HG03196 (cell line): ENCODE data around the gene CEP55.

Experiments
- ATAC-seq: cut with Tn5 transposase; IDR thresholded peaks from one replicate; pipeline ENCODE4 v1.9.1; 2021; ENCODE audit not compliant: unreplicated experiment

CEP55 gene

GRCh38 chr10:93468461-93469213 is 27.8 kb upstream of the CEP55 start:
- ATAC-seq, result no peak

- ATAC-seq, result no peak
Measured at GRCh38 chr10:93469454-93469853, 27.0 kb upstream of the CEP55 start.

- no peak for ATAC-seq
Measured at GRCh38 chr10:93471110-93471651, 25.2 kb upstream of the CEP55 start.

DNA sequence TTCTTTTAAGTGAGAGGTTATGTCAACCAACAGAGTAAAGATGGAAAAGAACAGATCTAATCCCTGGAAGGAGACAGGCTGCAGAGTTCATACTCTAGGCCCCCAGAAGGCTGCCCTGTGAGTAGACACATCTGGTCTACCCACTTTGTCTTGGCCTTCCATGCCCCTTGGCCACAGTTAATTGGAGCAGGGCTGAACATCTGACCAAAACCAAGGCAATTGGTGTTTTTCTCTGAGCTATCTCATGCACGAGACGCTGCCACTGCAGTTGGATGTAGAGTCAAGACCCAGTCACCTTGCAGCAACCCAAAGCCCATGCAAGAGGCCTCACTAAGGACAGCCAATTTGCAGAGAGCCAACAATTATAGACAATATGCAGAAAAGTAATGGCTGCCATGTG is 23.3 kb upstream of the CEP55 start:
- no peak for ATAC-seq

GRCh38 chr10:93473804-93474472 is 22.5 kb upstream of the CEP55 start:
- ATAC-seq, result no peak

DNA sequence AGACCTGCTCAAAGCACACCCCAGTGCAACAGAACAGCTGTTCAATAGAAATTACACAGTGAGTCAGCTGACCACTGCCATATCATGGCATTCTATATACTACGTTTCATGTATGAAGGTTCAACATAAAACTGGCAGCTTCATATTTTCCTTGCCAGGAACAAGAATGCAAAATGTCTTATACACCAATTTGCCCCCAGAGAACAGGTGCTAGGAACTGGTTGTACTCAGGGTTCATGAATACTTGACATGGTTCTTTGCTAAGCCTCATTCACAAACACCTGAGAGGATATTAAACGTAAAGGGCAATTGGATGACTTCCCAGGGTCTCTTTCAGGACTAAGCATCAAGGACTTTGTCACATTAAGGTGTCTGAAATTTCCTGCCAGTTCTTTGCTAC is 21.2 kb upstream of the CEP55 start:
- ATAC-seq, result no peak

- ATAC-seq, result no peak
Measured at GRCh38 chr10:93475871-93476270, 20.5 kb upstream of the CEP55 start.

- ATAC-seq, result no peak
Measured at GRCh38 chr10:93476756-93477155, 19.7 kb upstream of the CEP55 start.

- ATAC-seq, result no peak
Measured at GRCh38 chr10:93478873-93479272, 17.5 kb upstream of the CEP55 start.

- ATAC-seq, result no peak
Measured at GRCh38 chr10:93481637-93482144, 14.7 kb upstream of the CEP55 start.

DNA sequence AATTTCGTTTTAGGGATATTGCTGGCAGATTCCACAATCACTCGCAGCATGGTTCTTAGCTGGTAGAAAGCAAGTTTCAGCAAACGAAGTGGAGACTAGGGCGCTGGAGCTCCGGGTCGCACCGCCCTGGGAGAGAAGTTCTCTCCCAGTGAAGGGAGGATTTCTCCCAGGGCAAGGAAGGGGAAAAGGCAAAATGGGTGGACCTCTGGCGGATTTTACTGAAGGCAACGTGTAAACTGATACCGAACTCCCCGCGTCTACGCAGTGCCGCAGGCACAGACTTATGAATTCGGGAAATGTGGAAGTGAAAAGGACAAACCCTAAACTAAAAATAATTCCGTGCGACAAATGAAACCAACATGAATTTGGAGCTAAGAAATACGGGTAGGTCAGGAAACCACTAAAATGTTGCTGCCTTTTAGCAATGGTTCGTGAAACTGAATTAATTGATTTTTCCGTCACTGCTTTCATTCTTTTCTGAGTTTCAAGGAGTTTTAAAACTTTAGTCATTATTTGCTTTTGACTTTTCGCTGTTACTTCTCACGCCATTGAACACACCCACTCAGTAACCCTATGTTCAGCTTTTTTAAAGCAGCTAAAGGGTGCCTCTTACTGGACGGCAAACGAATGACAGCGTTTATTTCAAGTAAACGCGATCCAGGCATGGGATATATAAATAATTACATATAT is 14.1 kb upstream of the CEP55 start, which contains the start of gene MYOF:
Gene MYOF, minus strand, starts transcription at position 190 of the 690 bp plus-strand sequence. Its CDS starts 140 bp downstream, at position 50.
- peak; percentile 66 for ATAC-seq

- ATAC-seq, result no peak
Measured at GRCh38 chr10:93485690-93486089, 10.7 kb upstream of the CEP55 start.

DNA sequence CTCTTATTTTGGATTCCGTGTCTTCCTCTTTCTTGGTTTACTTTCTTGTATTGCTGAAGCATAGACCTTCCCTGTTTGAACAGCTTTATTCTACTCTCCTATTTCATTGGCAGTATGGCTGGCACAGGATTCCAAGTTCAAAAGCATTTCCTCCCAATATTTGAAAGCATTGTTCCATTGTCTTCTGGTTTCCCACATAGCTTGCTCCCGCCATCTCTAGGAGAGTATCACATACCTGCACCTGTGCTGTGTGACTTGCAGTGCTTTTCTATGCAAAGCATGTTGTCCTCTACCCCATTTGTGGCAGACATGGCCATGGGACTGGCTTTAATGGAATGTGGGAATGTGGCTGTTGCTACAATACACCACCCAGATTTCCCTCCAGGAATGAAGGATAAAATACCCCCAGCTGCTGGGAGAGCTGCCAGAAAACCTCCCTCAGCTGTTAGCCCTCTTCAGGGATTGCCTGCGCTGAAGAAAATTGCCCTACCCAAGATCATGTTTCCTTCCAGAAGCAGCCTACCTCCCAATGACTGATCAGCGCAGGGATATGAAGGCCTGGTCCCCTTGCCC is 7.4 kb upstream of the CEP55 start:
- ATAC-seq, result no peak

- no peak for ATAC-seq
Measured at GRCh38 chr10:93491602-93492121, 4.8 kb upstream of the CEP55 start.

DNA sequence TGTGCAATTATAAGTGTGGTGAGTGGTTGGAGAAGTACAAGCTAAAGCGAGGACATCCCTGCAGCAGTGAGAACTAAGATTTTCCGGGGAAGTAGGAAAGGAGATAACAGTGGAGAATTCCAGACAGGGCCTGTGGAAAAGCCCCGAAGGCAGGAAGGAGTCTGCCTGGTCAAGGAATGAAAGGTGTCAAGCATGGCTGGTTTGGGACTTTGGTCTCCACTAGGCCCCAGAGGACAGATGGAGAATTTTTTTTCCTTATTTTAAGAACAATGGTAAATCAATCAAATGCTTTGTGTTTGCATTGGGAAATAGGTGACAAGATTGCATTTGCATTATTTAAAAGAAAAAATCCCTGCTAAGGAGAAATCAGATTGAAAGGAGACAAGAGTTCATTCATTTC is 3.2 kb upstream of the CEP55 start:
- ATAC-seq, result no peak

- no peak for ATAC-seq
Measured at GRCh38 chr10:93494494-93494893, 1.9 kb upstream of the CEP55 start.

DNA sequence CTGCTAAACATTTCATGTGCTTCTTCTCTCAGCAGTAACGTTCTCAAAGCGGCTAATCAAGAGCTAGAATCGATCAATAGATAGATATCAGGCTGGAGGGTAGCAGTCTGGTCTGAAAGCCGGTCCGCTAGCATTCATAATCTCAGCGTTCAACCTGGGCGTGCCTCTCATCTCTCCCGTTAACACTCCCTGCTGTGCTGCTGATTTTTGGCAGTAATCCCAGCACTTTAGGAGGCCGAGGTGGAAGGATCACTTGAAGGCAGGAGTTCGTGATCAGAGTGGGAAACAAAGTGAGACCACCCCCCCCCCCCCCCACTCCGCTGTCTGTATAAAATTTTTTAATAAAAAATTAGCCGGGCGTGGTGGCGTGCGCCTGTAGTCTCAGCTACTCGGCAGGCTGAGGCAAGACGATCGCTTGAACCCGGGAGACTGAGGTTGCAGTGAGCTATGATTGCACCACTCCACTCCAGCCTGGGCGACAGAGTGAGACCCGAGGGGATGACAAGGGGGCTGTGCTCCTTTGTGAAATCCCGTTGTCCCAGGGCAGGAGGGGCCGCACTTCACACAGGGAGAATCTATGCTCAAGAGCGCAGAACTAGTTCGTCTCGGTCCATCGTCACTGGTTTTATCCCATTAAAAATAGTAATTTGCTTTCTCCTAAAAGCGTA is 624 bp upstream of the CEP55 start:
- peak; percentile 8 for ATAC-seq

GRCh38 chr10:93498166-93498565 is 1.8 kb downstream of the CEP55 start:
- ATAC-seq, result no peak

DNA sequence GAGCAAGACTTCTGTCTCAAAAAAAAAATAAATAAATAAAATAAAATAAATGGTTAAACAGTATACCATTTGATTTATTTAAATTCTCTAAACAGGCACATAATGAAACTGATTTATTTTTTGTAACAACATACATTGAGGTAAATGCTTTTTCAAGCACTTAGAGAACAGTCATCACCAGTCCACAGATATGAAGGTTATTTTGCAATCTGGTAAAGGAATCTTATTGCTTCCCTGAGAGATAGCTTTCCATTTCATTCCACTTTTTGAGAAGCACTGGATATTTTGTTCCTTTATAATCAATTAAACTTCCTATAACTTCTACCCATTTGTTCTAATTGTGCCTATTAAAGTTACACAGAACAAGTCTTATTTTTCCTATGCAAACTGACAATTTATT is 5.2 kb downstream of the CEP55 start:
- no peak for ATAC-seq

- no peak for ATAC-seq
Measured at GRCh38 chr10:93503075-93503474, 6.7 kb downstream of the CEP55 start.
